HG03378 (cell line): ENCODE results near the gene PLGLB2.
A peak's percentile ranks its signal among the peaks of the same experiment; 100 is the strongest.
"Not testable (repeated sequence)": the region's sequence is repeated elsewhere in the genome, so short reads cannot be mapped to it uniquely, and the experiment has no call there.

Source experiments
- ATAC-seq: cut with Tn5 transposase; IDR thresholded peaks from one replicate; pipeline ENCODE4 v1.9.1; 2021; ENCODE audit warnings: mild to moderate bottlenecking, moderate library complexity; ENCODE audit not compliant: unreplicated experiment

The PLGLB2 gene

DNA sequence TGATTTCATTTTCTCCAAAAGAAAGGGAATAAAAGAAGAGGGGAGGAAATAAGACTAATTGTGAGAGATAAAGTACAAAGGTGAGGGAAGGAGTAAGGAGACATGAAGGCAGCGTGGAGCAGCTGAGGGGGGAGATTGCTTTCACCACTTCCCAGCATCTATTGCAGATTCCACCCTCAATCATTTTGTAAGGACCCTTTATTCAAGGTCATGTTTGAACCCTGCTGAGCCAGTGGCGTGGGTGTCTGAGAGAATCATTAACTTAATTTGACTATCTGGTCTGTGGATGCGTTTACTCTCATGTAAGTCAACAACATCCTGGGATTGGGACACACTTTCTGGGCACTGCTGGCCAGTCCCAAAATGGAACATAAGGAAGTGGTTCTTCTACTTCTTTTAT lies at the start of gene PLGLB2:
PLGLB2 (plus strand) TSS at position 297 of the 400 bp plus-strand sequence; CDS start at position 364, 67 bp downstream.
- not testable (repeated sequence) for ATAC-seq

GRCh38 chr2:87704572-87705323 lies 43.1 kb upstream of the PLGLB2 start:
- not testable (repeated sequence) for ATAC-seq

- peak; percentile 80 for ATAC-seq
These were observed 39.5 kb upstream of the PLGLB2 start for GRCh38 chr2:87708368-87708767.

- ATAC-seq = not testable (repeated sequence)
These were observed 19.8 kb upstream of the PLGLB2 start for GRCh38 chr2:87727940-87728599.

DNA sequence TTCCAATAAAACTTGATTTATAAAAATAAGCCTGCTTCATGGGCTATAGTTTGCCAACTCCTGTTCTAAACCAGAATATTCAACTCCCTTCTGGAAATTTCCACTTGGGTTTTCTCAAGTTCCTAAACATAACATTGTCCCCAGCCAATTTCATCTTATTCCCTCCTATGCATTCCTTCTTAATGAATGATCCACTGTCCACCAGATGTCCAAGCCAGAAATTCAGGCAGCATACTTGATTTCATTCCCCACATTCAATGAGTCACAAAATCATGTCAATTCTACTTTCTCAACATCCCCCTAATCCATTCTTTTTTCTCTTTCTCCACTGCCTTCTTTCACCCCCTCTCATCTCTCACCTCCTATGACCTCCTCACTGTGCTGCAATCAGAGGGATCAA lies 7.0 kb upstream of the PLGLB2 start:
- ATAC-seq = not testable (repeated sequence)

- not testable (repeated sequence) for ATAC-seq
These were observed 5.3 kb upstream of the PLGLB2 start for GRCh38 chr2:87742393-87743108.

GRCh38 chr2:87743638-87744037 lies 4.2 kb upstream of the PLGLB2 start:
- not testable (repeated sequence) for ATAC-seq

DNA sequence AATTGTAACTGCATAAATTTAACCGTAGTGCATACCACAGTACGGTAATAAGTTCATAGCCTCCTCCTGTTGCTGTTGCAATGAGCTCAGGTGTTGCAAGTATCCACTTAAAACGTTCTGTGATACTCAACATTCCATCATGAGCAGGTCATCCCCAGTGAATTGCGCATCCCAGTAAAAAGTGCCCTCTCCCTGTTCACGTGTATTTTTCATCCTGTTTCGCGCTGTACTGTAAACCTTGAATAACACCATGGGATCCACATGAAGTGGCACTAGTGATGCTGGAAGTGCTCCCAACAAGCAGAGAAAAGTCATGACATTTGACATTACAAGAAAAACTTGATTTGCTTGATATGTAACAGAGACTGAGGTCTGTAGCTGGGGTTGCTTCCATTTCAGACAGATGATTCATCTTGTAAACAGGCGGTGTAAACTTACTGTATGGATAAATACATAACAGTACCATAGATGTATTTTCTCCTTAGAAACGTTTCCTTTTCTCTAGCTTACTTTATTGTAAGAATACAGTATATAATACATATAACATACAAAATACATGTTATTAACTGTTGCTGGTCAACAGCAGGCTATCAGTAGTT lies 2.4 kb upstream of the PLGLB2 start:
- ATAC-seq = not testable (repeated sequence)

- ATAC-seq = not testable (repeated sequence)
These were observed 637 bp downstream of the PLGLB2 start for GRCh38 chr2:87748524-87748923.

DNA sequence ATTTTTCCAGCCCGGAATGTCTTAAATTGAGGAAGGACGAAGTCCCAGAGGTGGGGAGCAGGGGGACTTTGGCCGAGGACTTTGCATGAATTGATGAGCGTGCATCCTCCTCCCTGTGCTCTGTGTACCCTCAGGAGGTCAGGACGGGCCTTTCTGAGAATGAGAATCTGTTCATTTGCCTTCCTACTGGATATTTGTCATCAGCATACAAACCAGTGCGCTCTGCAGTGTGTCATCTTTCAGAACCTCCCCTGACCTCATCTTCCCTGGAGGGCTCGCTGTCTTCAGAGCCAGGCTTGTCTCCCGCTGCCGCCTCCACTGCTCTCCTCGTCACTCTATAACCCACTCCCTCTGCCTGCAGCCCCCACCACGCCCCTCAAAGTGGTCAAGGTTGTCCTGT lies 2.7 kb downstream of the PLGLB2 start:
- ATAC-seq = not testable (repeated sequence)

DNA sequence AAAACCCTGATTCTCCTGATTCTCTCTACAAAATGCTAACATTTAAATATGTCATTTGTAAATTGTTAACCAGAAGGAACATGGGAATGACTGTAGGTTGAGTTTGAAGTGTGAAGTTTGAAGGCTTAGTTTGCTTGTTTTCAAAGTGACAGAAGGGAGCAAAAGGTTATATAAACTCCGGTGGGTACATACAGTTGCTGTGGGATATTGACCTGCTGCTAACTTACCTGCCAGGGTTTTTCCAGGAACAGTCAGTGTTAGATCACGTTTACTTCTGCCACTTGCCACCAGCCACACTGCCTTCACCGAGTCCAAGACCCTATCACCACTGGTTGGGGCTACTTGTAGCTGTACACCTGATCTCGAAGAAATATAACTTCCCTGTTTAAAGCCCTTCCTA lies 6.9 kb downstream of the PLGLB2 start:
- not testable (repeated sequence) for ATAC-seq
